Measurements from ENCODE around the gene SORCS2.

Gene SORCS2

DNA sequence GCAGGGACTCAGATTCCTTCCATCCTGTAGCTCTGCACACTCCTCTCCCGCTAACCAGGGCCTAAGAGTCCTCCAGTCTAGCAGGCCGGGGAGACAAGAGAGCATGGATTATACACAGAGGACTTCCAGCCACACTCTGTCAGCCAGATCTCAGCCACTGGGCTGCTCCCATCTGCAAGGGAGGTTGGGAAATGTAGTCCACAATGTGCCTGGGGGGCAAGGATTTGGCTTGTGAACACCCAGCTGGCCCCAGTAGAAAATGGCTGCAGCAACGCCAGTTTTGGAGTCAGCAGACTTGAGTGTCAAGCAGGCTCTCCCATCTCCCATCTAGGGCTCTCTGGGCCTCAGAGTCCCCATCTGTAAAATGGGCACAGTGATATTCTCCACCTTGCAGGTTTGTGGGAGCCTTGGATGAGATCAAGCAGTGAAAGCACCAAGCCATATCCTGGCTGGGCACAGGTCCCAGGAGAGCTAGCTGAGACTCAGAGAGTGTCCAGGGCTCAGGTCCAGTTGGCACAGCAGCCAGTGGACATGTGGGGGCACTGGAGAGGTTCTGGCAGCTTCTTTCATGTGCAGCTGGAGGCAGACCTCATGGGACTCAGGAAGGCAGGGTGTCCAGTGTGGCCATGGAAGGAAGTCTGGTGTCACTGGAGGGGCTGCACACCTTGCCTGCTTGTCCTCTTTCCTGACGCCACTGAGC, 227.8 kb downstream of the SORCS2 start:
- Histone ChIP-seq H2AFZ (ENCODE audit: low read length) (no peak overlapping the region), H3K4me2 (ENCODE audit: low read length) (no peak overlapping the region), H3K27ac (ENCODE audit: low read depth, low read length, poor library complexity, severe bottlenecking) (no peak overlapping the region), H3F3A (ENCODE audit: insufficient read depth, low read length) (no peaks in the 10 kb centered on the region), H3K9me3 (ENCODE audit: low read length) (no peaks in the 10 kb centered on the region), H3K27me3 (ENCODE audit: insufficient read depth, low read length) (no peaks in the 10 kb centered on the region), H3K9ac (ENCODE audit: low read length) (no peak overlapping the region), H4K20me1 (ENCODE audit: insufficient read depth, low read length) (no peaks in the 10 kb centered on the region), H3K4me3 (ENCODE audit: low read depth, low read length, poor library complexity, severe bottlenecking) (no peak overlapping the region), H3K36me3 (ENCODE audit: insufficient read depth, low read length) (no peaks in the 10 kb centered on the region), H3K9me2 (ENCODE audit: low read depth, low read length) (no peaks in the 10 kb centered on the region), H3K4me1 (ENCODE audit: insufficient read depth, low read length, severe bottlenecking) (no peaks in the 10 kb centered on the region), H3K79me2 (ENCODE audit: insufficient read depth, low read length) (no peaks in the 10 kb centered on the region)
- TF ChIP-seq, protein P1, sequence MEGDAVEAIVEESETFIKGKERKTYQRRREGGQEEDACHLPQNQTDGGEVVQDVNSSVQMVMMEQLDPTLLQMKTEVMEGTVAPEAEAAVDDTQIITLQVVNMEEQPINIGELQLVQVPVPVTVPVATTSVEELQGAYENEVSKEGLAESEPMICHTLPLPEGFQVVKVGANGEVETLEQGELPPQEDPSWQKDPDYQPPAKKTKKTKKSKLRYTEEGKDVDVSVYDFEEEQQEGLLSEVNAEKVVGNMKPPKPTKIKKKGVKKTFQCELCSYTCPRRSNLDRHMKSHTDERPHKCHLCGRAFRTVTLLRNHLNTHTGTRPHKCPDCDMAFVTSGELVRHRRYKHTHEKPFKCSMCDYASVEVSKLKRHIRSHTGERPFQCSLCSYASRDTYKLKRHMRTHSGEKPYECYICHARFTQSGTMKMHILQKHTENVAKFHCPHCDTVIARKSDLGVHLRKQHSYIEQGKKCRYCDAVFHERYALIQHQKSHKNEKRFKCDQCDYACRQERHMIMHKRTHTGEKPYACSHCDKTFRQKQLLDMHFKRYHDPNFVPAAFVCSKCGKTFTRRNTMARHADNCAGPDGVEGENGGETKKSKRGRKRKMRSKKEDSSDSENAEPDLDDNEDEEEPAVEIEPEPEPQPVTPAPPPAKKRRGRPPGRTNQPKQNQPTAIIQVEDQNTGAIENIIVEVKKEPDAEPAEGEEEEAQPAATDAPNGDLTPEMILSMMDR (IDR thresholded peaks at IDR 0.05; ENCODE audit: low read length) = no peak
- TF ChIP-seq EZH2 (IDR thresholded peaks at IDR 0.05; ENCODE audit: borderline replicate concordance, low read length) = no peak

DNA sequence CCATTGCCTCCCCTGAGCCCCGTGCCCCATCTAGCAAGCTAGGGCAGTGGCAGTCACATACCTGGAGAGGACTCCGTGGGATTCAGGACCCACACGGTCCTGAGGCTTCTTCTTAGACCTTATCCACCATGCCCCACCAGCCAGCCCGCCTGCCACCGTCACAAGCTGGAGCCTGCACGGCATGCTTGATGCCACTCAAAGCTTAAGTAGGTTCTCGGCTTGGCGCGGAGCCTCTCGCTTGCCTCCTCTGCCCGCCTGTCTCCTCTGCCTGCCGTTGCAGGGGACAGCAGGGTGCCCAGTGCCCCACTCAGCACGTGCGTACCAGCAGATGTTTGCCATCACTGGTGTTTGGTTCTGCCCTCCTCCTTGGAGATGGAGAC, 228.3 kb downstream of the SORCS2 start:
- Histone ChIP-seq H4K20me1 (ENCODE audit: insufficient read depth, low read length) (no peaks in the 10 kb centered on the region), H3K36me3 (ENCODE audit: insufficient read depth, low read length) (no peaks in the 10 kb centered on the region), H3F3A (ENCODE audit: insufficient read depth, low read length) (no peaks in the 10 kb centered on the region), H3K27ac (ENCODE audit: low read depth, low read length, poor library complexity, severe bottlenecking) (no peak overlapping the region), H2AFZ (ENCODE audit: low read length) (no peak overlapping the region), H3K4me3 (ENCODE audit: low read depth, low read length, poor library complexity, severe bottlenecking) (no peak overlapping the region), H3K79me2 (ENCODE audit: insufficient read depth, low read length) (no peaks in the 10 kb centered on the region), H3K9me2 (ENCODE audit: low read depth, low read length) (no peaks in the 10 kb centered on the region), H3K4me1 (ENCODE audit: insufficient read depth, low read length, severe bottlenecking) (no peaks in the 10 kb centered on the region), H3K9ac (ENCODE audit: low read length) (no peak overlapping the region), H3K4me2 (ENCODE audit: low read length) (no peak overlapping the region), H3K27me3 (ENCODE audit: insufficient read depth, low read length) (no peaks in the 10 kb centered on the region), H3K9me3 (ENCODE audit: low read length) (no peaks in the 10 kb centered on the region)
- TF ChIP-seq EZH2 (IDR thresholded peaks at IDR 0.05; ENCODE audit: borderline replicate concordance, low read length) = no peak
- TF ChIP-seq, protein P1 (IDR thresholded peaks at IDR 0.05; ENCODE audit: low read length) = no peak

DNA sequence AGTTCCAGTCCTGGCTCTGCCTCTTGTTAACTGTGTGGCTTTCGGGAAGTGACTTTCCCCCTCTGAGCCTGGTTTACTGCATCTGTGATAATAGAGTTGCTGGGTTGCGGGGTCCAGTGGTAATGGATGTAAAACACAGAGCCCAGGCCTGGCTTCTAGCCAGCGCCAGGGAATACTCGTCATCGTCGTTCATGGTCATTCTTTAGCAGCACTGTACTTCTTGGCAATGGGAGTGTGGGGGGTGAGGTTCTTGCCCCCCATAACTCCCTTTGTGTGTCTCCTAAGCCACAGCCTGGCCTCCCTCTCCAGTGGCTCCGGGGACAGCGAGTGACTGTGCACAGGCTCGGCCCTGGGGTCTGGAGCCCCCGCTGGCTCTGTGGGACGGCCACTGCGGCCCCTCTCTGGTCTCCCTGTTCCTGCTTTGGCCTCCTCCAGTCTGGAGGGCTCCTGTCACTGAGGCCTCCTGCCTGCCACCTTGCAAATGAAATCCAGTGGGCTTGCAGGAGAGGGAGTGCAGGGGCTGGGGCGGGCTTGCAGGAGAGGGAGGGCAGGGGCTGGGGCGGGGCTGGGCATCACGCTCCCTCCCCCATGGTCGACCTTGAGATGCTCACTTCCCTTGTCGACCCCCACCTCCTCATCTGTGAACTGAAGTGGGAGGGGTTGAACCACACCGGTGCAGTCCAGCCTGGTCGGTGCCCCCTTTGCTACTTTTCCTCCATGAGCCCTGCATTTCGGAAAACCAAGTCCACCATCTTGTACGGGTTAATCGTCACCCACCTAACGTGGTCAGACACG, 229.2 kb downstream of the SORCS2 start:
- no peak overlapping the region for H3K4me2 ChIP-seq (ENCODE audit: low read length)
- H3K36me3 ChIP-seq (ENCODE audit: insufficient read depth, low read length) = no peaks in the 10 kb centered on the region
- no peaks in the 10 kb centered on the region for H3K4me1 ChIP-seq (ENCODE audit: insufficient read depth, low read length, severe bottlenecking)
- H3K4me3 ChIP-seq (ENCODE audit: low read depth, low read length, poor library complexity, severe bottlenecking) = no peak overlapping the region
- H2AFZ ChIP-seq (ENCODE audit: low read length) = no peak overlapping the region
- TF ChIP-seq, protein P1 (IDR thresholded peaks at IDR 0.05; ENCODE audit: low read length) = no peak
- TF ChIP-seq EZH2 (IDR thresholded peaks at IDR 0.05; ENCODE audit: borderline replicate concordance, low read length) = no peak
- H3K27ac ChIP-seq (ENCODE audit: low read depth, low read length, poor library complexity, severe bottlenecking) = no peak overlapping the region
- no peaks in the 10 kb centered on the region for H3K79me2 ChIP-seq (ENCODE audit: insufficient read depth, low read length)
- no peaks in the 10 kb centered on the region for H4K20me1 ChIP-seq (ENCODE audit: insufficient read depth, low read length)
- H3K9me2 ChIP-seq (ENCODE audit: low read depth, low read length) = no peaks in the 10 kb centered on the region
- no peak overlapping the region for H3K9ac ChIP-seq (ENCODE audit: low read length)
- H3K27me3 ChIP-seq (ENCODE audit: insufficient read depth, low read length) = no peaks in the 10 kb centered on the region
- no peaks in the 10 kb centered on the region for H3K9me3 ChIP-seq (ENCODE audit: low read length)
- H3F3A ChIP-seq (ENCODE audit: insufficient read depth, low read length) = no peaks in the 10 kb centered on the region

Data from OCI-LY1 (cell line).